Smooth muscle cell (in vitro differentiated cells): ENCODE results near the gene CNPY1. TPM values are rescaled to one million over a fixed set of nuclear protein-coding genes. Genes with fewer than 3 reads are reported as not detected.

Experiments
- DNase-seq: peaks from one replicate; lab custom pipeline; 2025; ENCODE audit not compliant: unreplicated experiment; lab: John Stamatoyannopoulos, UW
- H2AFZ ChIP-seq: fragments of 200-600 bp; sonication (generic); 2 replicates; pipeline ENCODE4 v1.6.0; 2016; ENCODE audit warnings: antibody characterized with exemption, low read depth, mild to moderate bottlenecking
- H3F3A ChIP-seq: fragments of 200-600 bp; sonication (generic); 2 replicates; pipeline ENCODE4 v1.6.0; 2017; ENCODE audit warnings: antibody characterized with exemption, low read depth
- H3K27ac ChIP-seq: fragments of 200-600 bp; sonication (generic); 2 replicates; pipeline ENCODE4 v1.5.1; 2016; ENCODE audit warnings: low read depth, mild to moderate bottlenecking
- H3K27me3 ChIP-seq: fragments of 200-600 bp; sonication (generic); 2 replicates; pipeline ENCODE4 v1.6.1; 2016; ENCODE audit warnings: low read depth, mild to moderate bottlenecking
- H3K36me3 ChIP-seq: fragments of 200-600 bp; sonication (generic); 2 replicates; pipeline ENCODE4 v1.5.1; 2016; ENCODE audit warnings: low read depth
- H3K4me1 ChIP-seq: fragments of 200-600 bp; sonication (generic); 2 replicates; pipeline ENCODE4 v1.5.1; 2016; ENCODE audit warnings: low read depth
- H3K4me2 ChIP-seq: fragments of 200-600 bp; sonication (generic); 2 replicates; pipeline ENCODE4 v1.6.0; 2016; ENCODE audit warnings: mild to moderate bottlenecking
- H3K4me3 ChIP-seq: fragments of 200-600 bp; sonication (generic); 2 replicates; pipeline ENCODE4 v1.5.1; 2016; ENCODE audit warnings: mild to moderate bottlenecking
- H3K79me2 ChIP-seq: fragments of 200-600 bp; sonication (generic); 2 replicates; pipeline ENCODE4 v1.6.0; 2016; ENCODE audit warnings: low read depth, mild to moderate bottlenecking
- H3K9ac ChIP-seq: fragments of 200-600 bp; sonication (generic); 2 replicates; pipeline ENCODE4 v1.6.0; 2016; ENCODE audit warnings: low read depth
- H3K9me3 ChIP-seq: fragments of 200-600 bp; sonication (generic); replicated peaks from 2 replicates; pipeline ENCODE4 v1.5.1; 2016; ENCODE audit warnings: low read depth
- H4K20me1 ChIP-seq: fragments of 200-600 bp; sonication (generic); 2 replicates; pipeline ENCODE4 v1.6.0; 2016; ENCODE audit warnings: low read depth
- CTCF ChIP-seq: fragments of 200-600 bp; sonication (generic); IDR thresholded peaks from 2 replicates; pipeline ENCODE4 v1.5.1; 2017; ENCODE audit warnings: borderline replicate concordance, mild to moderate bottlenecking, antibody characterized with exemption; ENCODE audit not compliant: insufficient read depth, poor library complexity, severe bottlenecking
- WGBS: methylation state at CpG from one replicate; pipeline ENCODE4 v1.1.7; 2016; ENCODE audit warnings: low lambda C conversion rate; 5-methylcytosine and 5-hydroxymethylcytosine counted together
- polyA plus RNA-seq: library from polyadenylated mRNA; unstranded; fragments of >200 nt; fragmentation: Nextera tagmentation; extraction: Ambion mirVana; gene quantifications from 2 replicates; pipeline ENCODE4 v1.2.1, GENCODE V29; 2016
- total RNA-seq: library from RNA; depleted of rRNA; stranded (reverse); fragments of >200 nt; gene quantifications from 2 replicates; pipeline ENCODE4 v1.2.3, GENCODE V29; 2014

The CNPY1 gene
- total and polyA plus RNA-seq, 2 experiments from 2014 or later: 1.0 TPM; not detected in 1

- Histone ChIP-seq H4K20me1 (no peaks in the 10 kb centered on the region), H3K79me2 (no peaks in the 10 kb centered on the region), H3F3A (no peaks in the 10 kb centered on the region), H3K27me3 (peaks cover 97% of the 10 kb centered on the region), H3K27ac (no peak overlapping the region), H3K4me2 (no peak overlapping the region), H3K9me3 (no peaks in the 10 kb centered on the region), H3K36me3 (no peaks in the 10 kb centered on the region), H2AFZ (no peak overlapping the region), H3K4me1 (no peaks in the 10 kb centered on the region), H3K9ac (no peak overlapping the region), H3K4me3 (no peak overlapping the region)
- TF ChIP-seq CTCF: no peak
- 30% methylated on average over 5 of the region's 5 CpGs for WGBS
- DNase-seq: no peak
Measured at GRCh38 chr7:155452505-155453295, 93.7 kb downstream of the CNPY1 start.

GRCh38 chr7:155451840-155452239, 94.5 kb downstream of the CNPY1 start:
- no peak for TF ChIP-seq CTCF
- DNase-seq: no peak
- Histone ChIP-seq H3K9me3 (no peaks in the 10 kb centered on the region), H3K27ac (no peak overlapping the region), H2AFZ (no peak overlapping the region), H3K79me2 (no peaks in the 10 kb centered on the region), H3K4me1 (no peaks in the 10 kb centered on the region), H3K36me3 (no peaks in the 10 kb centered on the region), H3K4me3 (no peak overlapping the region), H3F3A (no peaks in the 10 kb centered on the region), H3K27me3 (peaks cover 100% of the 10 kb centered on the region), H3K9ac (no peak overlapping the region), H3K4me2 (no peak overlapping the region), H4K20me1 (no peaks in the 10 kb centered on the region)
- WGBS: 24% methylated on average over 9 of the region's 9 CpGs

Other genes starting within 250 kb of the CNPY1 start
- 277 and 402 TPM in 2 replicates for gene INSIG1, start 248.7 kb downstream of the CNPY1 start, total RNA-seq
- gene INSIG1, start 248.7 kb downstream of the CNPY1 start, polyA plus RNA-seq: 181 and 302 TPM in 2 replicates
- not detected in 2 replicates for gene EN2, start 88.4 kb downstream of the CNPY1 start, total RNA-seq
- gene EN2, start 88.4 kb downstream of the CNPY1 start, polyA plus RNA-seq: 0.07 TPM in 1 of 2 replicates, not detected in the other
- 16.2 and 22.5 TPM in 2 replicates for gene RBM33, start 98.1 kb upstream of the CNPY1 start, total RNA-seq
- 25.3 and 45.7 TPM in 2 replicates for gene RBM33, start 98.1 kb upstream of the CNPY1 start, polyA plus RNA-seq